NCI-H1105 (cell line): ENCODE data around the gene WDSUB1.

Source experiments
- DNase-seq: peaks from one replicate; lab custom pipeline; 2025; lab: John Stamatoyannopoulos, UW

Gene WDSUB1

GRCh38 chr2:159266554-159266953, 19.9 kb downstream of the WDSUB1 start:
- no peak for DNase-seq

GRCh38 chr2:159265171-159265576, 21.3 kb downstream of the WDSUB1 start:
- DNase-seq = no peak

- DNase-seq = no peak
Measured at GRCh38 chr2:159262904-159263303, 23.6 kb downstream of the WDSUB1 start.

DNA sequence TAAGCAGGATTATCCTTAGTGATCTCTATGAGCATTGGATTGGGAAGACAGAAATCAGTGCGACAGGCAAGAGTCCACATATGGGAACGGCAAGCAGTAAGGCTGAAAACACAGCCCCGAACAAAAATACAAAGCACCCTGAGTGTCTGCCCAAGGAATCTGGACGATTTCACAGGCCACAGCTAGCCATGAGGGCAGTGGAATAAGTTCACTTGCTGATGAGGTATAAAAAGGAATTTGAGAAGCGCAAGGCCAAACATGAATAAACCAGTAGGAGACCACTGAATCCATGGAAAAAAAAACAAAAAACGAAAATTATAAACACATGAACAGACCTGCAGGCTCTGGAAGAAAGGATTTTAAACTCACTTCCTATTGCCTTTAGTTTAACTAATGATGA, 24.3 kb downstream of the WDSUB1 start:
- no peak for DNase-seq

DNA sequence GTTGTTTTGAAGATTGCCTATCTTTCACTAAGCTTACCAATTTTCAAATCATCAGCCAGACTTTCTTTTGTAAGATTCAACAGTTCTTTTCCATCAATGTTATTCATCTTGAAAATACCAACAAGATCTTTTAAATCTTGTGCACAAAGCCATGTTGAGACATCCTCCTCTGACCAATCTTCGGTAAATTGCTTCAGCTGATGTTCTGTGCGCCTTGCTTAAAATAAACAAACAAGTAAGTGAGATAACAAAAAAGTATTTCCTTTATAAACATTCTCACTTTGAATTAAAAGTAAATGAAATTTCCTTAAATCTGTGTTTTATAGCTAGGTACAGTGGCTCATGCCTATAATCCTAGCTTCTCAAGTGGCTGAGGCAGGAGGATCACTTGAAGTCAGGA, 30.3 kb downstream of the WDSUB1 start:
- no peak for DNase-seq

DNA sequence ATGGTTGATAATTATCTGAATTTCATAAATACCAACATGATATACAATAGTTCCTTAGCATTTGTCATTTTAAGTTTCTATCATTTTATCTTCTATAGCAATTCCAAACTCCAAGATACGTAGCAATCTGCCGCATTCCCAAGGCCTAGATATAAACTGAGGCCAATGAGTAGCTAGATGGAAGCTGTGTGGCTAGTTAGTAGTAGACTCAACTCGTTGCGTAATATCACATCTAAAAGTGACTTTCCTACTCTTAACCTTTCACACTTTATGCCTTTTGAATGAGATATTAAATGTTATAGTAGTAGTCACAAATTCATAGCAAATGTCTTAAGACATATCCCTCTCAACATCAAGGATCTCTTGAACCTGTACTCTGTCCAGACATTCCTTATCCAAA, 33.6 kb downstream of the WDSUB1 start:
- DNase-seq = no peak

- DNase-seq = no peak
Measured at GRCh38 chr2:159251296-159252173, 35.0 kb downstream of the WDSUB1 start.

GRCh38 chr2:159249990-159250715, 36.4 kb downstream of the WDSUB1 start:
- DNase-seq = peak; percentile 1

GRCh38 chr2:159246325-159246988, 40.0 kb downstream of the WDSUB1 start:
- no peak for DNase-seq

GRCh38 chr2:159243529-159243928, 43.0 kb downstream of the WDSUB1 start:
- no peak for DNase-seq

- DNase-seq = no peak
Measured at GRCh38 chr2:159234868-159235267, 51.6 kb downstream of the WDSUB1 start.

DNA sequence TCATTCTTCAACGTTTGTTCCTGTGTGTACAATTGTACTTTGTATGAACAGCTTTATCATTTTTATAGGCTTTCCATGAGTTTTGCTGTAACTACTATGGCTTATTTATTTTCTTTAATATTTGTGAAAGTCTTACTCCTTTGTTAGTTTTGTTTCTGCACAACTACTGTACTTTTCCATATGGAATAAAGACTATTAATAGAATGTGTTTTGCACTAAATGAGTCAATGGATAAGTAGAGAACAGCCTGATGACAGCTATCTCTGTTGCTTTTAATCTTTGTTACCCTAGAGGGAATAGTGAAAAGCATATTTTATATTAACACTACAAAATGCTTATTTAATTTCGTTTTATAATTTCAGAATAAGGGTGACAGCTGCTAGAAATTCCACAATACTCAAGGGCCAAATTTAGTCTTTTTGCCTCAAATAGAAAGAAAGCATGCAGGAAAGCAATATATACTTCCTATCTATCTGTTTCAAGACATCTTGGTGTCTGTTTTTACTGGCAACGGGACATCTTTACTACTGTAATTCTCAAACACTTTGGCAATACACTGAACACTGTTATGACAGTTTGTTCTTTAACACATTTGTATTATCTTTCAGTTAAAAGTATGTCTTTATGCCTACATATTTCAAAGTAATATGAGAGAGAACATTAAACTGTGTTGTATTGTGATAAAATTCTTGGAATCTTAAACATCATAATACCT, 53.9 kb downstream of the WDSUB1 start:
- DNase-seq = no peak

DNA sequence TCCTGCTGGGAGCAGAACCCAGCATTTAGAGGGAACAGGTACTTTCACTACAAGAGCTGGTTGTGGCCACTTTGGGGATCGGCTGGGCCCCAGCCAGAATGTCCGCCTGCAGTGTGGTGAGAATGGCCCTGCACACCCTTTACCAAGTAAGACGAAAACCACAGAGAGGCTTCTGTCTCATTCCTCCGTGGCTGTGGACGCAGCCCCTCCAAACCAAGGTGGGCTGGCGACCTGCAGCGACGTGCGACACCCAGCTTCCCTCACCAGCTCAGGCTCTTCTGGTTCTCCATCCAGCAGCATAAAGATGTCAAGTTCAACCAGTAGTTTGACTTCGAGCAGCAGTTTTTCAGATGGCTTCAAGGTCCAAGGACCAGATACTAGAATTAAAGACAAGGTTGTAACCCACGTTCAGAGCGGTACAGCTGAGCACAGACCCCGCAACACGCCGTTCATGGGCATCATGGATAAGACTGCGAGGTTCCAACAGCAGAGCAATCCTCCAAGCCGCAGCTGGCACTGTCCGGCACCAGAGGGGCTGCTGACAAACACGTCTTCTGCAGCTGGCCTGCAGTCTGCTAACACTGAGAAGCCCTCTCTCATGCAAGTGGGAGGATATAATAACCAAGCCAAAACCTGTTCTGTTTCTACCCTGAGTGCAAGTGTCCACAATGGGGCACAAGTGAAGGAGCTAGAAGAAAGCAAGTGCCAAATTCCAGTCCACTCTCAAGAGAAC, 56.2 kb downstream of the WDSUB1 start:
- DNase-seq = no peak

DNA sequence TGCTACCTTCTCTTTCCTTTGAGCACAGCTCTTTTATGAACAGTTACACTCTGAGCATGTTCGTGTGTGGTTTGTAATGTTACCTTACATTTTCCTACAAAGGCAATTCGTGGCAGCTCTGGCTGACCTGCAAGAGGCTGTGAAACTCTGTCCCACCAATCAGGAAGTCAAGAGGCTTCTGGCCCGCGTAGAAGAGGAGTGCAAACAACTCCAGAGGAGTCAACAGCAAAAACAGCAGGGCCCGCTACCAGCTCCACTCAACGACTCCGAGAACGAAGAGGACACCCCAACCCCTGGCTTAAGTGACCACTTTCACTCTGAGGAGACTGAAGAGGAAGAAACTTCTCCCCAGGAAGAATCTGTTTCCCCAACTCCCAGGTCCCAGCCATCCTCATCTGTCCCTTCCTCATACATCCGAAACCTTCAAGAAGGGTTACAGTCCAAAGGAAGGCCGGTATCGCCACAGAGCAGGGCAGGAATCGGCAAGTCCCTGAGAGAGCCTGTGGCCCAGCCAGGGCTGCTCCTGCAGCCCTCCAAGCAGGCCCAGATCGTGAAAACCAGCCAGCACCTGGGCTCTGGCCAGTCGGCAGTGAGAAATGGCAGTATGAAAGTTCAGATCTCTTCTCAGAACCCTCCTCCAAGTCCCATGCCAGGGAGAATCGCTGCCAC, 56.9 kb downstream of the WDSUB1 start:
- DNase-seq = no peak

DNA sequence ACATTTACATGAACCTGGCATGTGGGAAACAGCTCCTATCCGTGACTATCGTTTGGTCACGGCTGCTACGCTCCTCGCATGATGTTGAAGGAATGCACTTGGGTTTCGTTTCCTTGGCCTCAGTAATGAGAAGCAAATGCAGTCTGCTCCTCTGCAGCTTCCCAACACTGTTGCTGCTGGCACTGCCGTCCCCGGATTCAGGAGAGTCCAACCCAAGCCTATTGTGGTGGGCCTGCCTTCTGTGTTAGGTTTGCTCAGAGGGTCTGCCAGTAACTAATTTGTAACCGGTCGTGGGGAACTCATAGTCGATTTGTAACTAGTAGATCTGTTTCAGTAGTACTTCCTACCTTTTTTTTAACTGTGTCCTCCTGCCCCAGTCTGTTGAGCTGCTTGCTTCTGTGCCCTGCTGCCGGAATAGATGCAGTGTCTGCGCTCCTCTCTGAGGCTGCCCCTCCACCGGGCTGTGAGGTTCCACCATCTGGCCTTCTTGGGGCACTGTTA, 58.4 kb downstream of the WDSUB1 start:
- no peak for DNase-seq

DNA sequence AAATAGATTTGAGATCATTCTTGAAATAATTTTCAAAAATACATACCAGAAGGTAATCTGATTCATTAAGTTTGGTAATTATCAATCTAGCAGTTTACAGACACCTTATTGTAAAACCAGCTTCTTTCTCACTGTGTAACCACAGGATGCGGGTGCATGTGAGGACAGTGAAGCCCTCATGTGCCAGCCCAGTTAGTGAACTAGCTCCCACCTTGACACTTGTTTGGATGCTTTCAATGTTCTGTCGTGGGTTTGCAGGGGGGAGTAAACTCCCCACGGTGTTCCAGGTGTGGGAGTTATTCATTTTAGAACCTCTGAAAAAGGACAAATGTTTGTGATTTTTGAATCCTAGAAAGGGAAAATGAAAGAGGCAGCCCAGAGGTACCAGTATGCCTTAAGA, 59.0 kb downstream of the WDSUB1 start:
- no peak for DNase-seq

DNA sequence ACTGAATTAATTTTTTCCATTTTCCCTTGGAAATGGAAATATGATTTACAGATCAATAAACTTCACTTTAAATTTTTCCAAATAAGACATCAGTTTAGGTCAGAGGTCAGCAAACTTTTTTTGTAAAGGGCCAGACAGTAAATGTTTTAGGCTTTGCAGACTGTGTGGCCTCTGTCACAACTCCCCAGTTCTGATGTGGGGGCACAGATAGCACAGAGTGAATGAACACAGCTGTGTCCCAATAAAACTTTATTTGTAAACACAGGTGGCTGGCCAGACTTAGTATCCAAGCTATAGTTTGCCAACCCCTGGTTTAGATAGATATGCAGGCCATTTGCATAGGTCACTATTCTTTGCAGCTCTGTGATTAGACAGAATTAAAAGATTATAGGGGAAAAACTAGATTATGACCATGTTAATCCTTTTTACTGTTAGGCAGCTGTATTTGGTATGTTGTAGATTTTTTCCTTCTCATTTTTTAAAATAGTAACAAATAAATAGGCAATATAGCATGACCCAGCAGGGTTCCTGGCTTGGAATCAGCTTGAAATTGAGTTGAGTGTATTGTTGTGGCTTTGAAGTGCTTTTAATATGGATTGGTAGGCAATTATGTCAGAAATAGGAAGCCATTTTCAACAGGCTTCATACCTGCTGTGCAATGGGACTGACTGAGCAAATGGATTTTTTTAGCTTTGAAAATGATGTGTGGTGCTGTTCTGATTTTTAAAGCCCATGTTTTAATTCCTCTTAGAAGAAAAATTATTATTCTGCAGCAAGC, 59.7 kb downstream of the WDSUB1 start:
- peak; percentile 21 for DNase-seq

GRCh38 chr2:159226059-159226461, 60.4 kb downstream of the WDSUB1 start:
- DNase-seq = peak; percentile 11

- no peak for DNase-seq
Measured at GRCh38 chr2:159225025-159226016, 61.2 kb downstream of the WDSUB1 start.
